NCI-H1105 treated with DMSO at 0.1 percent for 48 hours (cell line): Measurements from ENCODE around the gene FMNL2.
A peak's percentile ranks its signal among the peaks of the same experiment; 100 is the strongest.

Experiments used
- DNase-seq: peaks from one replicate; lab custom pipeline; 2025; lab: John Stamatoyannopoulos, UW

Gene FMNL2

DNA sequence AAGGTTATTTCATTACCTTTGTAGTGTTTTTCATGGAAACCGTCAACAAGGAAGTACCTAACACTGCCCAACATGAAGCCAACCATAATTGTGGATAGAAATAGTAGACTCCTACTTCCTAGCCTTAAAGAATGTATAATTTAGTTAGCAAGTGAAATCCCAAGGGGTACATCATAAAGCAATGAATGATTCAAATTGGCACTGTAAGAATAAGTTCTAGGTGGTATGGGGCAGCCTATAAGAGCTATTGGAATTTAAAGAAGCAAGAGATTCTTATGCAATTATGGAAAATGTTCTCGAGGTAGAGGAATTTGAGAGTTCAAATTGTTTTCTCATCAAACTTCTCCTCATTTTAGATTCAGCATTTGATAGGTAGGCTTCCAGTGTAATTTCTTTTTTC lies 157.9 kb downstream of the FMNL2 start:
- no peak for DNase-seq

DNA sequence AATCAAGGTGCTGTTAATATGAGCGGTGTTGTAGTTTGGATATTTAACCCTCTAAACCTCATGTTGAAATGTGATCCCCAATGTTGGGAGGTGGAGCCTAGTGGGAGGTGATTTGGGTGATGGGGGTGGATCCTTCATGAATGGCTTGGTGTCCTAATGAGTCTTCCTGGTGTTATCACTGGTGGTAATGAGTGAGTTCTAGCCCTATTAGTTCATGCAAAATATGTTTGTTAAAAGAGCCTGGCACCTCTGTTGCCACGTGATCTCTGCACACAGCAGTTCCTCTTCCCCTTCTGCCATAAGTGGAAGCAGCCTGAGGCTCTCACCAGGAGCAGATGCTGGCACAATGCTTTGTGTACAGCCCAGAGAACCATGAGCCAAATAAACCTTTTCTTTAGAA lies 158.4 kb downstream of the FMNL2 start:
- no peak for DNase-seq

DNA sequence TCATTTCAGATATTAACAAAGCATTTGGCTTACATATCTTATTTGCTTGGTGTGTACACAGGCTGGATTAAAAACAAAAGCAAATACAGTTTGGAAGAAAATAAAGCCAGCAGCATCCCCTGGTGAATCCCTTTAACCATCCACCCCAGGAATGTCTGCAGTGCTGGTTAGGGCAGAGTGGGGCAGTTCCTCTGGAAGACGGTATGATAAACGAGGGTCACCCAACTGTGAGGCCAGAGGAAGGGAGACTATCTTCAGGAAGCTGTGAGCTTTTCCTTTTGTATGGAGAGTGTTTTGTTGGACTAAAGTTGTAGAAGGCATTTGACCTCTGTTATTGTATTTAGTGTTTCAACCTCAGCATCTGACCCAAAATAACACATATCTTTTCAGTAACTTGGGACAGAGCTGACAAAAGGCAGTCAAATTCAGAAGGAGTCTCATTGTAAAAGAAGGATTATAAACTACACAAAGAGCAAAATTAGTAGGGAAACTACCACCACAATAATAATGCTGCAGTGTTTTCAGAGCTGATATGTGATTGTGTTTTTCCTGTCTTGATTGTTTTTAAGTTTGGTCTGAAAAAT lies 159.1 kb downstream of the FMNL2 start:
- no peak for DNase-seq

DNA sequence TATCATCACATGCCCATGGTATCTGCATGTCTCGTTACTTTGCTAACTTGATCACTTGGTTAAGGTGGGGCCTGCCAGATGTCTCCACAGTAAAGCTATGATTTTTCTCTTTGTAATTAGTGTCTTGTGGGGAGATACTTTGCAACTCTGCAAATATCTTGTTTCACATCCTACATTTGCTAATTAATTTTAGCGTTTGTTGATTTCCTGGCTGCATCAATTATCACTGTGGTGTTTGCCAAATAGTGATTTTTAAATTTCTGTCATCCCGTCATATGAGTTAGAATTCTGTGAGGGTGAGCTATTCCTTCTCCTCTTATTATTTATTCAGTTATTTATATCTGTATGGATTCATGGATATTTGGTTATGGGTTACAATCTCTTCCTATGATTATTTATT lies 161.4 kb downstream of the FMNL2 start:
- no peak for DNase-seq

DNA sequence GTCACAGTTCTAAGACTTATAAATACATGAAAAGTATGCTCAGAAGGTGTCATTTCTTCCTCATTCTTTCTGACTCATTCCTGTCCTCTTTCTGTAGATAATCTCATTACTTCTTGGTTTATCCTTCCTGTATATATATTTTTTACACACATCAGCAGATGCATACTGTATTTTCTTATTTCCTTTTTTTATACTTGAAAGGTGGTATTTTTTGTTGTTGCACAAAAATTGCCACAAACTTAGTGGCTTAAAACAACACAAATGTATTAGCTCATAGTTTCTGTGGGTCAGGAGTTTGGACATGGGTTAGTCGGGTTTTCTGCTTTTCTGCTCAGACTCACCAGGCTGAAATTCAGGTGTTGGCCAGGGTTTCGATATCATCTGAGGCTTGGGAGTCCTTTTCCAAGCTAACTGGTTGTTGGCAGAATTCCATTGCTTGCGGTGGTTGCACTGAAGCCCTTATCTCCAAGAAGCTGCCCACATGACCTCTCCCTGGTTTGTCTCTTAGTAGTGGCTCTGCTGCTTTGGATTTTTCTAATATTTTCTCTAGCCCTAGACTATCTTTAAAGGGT lies 162.6 kb downstream of the FMNL2 start:
- DNase-seq: no peak

DNA sequence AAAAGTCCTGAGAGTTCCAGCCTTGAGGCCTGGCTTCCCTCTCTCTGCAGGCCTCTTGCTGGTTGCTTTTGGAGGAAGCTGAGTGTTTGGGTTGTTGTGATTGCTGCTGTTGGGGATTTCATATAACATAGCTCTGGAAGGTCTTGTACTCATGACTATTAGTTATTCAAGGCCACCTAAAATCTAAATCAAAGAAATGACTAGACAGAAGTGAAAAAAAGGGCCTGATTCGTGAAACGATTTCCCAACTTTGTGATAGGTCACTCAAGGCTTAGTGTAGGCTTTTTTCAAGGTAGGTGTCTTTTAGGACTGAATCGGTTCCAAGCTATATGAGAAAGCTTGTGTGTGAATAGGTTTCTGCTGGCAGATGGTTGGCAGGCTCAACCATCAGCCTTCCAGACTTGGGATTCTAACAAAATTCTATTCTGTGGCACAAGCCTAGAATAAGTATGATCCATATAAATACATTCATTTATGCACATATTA lies 164.4 kb downstream of the FMNL2 start:
- DNase-seq: no peak

DNA sequence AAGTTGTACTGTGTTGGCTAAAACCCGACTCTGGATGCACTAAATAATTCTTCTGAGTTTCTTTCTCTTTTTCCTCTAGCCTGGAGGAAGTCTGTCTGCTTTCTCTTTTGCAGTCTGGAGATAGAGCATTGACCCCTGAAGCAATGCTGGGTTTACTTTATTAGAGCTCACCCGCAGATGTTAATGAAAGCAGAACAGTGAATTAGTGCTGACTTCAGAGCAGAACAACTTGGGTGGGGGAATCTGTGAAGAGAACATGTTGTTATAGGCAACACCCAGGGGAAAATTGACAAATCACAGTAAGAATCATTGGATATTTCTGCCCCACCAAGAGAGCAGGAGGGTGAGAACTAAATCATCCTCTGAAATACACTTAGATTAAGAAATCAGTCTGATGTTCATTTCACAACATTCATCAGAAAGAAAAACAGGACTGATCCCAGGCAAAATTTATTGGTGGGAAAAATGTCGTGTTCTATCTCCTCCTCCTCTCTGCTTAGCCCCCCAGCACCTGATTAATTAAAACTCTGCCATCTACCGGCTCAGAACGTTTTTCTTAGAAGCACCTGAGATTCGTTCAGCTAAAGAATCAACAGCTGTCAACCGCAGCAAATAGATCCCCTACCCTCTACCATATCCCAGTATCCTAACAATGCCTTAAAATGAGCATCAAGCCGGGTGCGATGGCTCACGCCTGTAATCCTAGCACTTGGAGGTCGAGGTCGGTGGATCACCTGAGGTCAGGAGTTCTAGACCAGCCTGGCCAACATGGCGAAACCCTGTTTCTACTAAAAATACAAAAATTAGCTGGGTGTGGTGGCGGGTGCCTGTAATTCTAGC lies 165.1 kb downstream of the FMNL2 start:
- no peak for DNase-seq

DNA sequence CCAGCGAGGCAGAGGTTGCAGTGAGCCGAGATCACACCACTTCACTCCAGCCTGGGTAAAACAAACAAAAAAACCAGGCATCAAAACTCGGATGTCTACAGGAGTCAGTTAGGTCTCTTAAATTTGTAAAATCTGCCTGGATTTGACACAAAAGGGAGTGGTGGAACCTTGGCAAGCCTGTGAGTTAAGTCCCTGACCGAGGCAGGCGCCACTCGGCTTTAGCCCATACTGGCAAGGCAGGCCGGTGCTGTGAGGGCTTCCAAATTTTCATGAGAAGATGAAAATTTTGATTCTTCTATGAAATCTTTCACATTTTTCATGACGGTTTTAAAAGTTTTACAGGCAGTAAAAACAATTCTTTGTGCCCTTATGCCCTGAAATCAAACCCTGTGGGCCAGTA lies 165.8 kb downstream of the FMNL2 start:
- DNase-seq: no peak

DNA sequence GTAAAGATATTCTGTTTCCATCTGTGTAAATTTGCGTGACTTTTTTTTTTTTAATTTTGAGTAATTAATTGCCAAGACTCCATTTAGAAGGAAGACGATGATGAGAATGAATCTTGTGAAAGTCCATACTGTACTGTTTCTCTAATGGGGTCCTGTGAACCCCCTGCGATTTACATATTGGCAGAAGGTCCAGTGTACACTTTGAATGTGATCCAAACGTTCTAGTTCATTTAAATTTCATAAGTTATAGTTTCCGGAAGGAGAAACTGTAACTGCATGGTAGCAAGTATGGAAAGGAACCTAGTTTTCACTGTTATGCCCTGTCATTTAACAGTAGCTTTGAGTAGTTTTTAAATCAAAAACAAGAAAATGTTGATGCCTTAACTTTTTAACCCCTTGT lies 166.7 kb downstream of the FMNL2 start:
- DNase-seq: no peak

DNA sequence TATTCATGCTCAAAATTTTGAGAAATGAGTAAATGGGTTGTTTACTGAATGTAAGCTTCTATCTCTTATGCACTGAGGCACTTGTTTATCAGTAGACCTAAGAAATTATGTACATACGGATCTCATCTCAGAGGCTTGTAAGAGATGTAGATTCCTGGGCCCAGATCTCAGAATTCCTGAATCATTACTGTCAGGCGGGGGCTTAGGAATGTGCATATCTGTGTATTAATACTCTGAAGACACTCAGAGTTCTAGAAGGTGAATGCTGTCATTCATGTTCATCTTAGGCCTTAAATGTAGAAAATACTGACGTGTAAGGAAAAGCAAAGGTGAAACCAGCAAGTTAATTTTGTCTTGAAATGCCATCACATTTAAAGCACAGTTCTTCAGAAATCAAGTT lies 169.6 kb downstream of the FMNL2 start:
- no peak for DNase-seq

DNA sequence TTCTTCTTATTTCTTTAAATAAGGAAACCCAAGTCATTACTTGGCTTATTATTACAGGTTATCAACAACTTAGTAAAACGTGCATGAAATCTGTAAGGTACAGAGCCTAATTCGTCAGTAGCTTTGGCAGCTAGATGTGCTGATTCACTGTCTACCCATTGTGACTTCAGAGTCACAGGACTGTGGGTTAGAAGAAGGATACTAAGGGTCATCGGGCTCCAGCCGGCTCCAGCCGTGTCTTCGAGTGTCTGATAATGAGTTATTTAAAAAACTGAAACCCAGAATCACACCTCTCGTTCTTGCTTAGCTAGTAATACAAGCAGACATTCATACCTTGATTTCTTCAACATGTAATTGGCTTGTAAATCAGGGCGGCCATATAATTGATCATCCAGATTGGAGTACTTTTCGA lies 170.5 kb downstream of the FMNL2 start:
- DNase-seq: no peak

DNA sequence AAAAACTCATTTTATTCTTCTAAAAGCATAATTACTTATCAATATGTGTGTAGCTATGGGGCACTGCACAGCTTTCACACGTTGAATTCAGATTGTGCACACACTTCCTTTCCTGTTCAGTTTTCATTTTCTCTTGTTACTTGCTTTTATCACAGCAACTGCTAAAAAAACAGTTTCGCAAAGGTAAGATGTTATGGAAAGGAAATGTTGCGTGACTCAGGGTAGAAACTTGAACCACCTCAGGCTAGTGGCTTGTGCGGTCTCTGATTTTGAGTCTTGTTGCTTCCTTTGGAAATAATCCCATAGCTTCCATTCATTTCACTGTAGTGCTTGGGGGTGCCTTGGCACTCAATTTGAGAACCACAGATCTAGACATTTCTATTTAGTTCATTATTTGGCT lies 171.9 kb downstream of the FMNL2 start:
- DNase-seq: no peak

DNA sequence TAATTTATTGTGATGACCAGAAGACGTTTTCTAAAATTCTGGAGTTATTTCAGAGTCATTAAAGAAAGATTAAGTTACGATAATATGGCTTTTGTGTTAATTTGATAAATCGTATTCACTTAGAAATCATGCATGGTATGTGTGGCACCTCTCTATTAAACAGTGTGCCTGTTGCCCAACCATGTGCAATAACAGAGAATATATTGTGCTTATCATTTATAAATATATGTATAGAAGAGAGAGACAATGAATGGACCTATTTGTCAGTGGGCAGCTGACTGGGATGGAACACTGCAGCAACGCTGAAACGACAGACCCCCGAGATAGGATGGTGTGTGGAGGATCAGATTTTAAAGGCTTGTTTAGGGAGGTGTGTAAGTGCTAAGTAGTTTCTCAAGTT lies 172.9 kb downstream of the FMNL2 start:
- no peak for DNase-seq

DNA sequence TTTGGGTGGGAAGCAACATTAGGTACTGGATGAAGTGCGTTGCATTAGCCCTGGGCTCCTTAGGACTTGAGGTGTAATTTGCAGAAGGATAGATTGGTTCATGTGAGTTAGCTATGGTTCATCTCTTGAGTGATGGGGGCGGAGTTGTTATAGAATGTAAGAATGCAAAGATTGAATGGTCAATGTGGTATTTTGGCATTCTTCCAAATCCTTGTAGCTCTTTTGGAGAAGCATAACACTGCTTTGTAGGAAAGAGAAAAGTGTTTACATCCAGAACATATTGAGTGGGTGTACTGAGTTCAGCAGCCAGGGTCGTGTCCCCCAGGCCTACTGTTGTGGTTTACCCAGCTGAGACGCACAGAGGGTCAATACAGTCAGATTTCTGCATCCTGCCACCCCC lies 173.5 kb downstream of the FMNL2 start:
- DNase-seq: no peak

DNA sequence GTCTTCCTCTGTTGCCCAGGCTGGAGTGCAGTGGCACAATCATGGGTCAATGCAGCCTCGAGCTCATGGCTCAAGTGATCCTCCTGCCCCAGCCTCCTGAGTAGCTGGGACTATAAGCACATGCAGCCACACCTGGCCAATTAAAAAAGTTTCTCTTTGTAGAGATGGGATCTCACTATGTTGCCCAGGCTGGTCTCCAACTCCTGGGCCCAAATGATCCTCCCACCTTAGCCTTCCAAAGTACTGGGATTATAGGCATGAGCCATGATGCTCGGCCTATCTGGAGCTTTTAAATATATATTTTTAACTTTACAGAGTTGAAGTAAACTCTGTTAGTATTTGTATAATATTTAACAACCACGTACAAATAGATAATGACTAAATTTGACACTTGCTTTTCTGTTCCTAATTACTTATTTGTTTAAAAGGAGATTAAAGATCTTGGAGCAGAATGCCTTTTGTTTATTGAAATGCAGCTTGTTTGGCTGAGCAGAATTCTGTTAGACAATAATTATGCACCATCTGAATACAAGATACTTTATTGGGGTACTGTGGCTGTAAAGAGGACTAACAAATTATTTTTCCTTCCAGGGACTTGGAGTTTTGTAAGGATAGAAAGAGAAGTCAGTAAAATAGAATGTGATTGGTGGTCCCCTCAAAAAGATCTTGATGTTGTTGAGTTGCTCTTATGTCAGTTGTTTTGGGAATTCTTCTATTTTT lies 175.0 kb downstream of the FMNL2 start:
- no peak for DNase-seq

DNA sequence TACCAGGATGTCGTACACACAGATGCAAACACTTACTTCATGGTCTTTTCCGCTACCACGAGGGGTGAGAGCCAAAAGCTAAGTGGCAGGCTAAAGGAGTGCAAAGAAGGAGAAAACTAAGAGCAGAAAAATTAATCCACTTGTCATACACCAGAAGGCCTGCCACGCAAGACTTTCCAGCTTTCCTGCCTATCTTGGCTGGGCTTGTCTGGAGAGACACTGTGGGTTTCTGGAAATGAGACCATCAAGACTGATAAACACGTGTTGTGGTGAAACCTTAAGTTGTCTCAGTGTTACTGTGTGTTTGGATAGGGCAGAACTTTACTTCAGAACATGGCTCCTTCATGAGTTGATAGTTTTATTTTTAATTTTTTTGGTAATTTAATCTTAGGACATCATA lies 175.6 kb downstream of the FMNL2 start:
- DNase-seq: no peak

DNA sequence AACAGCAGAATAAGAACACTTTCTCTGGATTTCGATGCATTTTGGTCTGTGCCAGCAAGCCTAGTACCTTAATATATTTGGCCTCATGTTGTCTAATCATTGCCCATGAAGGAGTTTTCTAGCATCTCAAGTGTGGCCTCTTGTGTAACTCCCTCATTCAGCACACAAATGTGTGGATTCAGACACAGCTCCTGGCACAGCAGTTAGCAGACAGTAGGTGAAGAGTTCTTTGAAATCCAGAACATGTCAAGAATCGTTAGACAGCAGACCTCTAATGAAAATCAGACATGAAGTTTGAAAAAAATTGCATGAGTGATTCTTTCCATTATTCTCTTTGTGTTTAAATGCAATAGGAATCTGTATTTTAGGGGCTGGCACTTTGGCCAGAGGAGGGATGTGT lies 177.0 kb downstream of the FMNL2 start:
- no peak for DNase-seq

DNA sequence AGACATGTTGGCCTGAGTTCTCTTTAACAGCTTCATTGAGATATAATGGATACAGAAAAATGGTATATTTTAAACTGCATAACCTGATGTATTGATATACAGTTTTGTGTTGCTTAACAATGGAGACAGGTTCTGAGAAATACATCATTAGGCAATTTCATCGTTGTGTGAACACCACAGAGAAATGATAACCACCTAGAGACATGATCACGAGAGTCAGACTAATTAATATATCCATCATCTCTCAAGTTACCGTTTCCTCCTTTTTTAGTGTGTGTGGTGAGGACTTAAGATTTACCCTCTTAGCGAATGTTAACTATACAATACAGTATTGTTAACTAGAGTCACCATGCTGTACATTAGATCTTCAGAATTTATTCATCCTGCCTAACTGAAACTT lies 178.1 kb downstream of the FMNL2 start:
- DNase-seq: no peak

DNA sequence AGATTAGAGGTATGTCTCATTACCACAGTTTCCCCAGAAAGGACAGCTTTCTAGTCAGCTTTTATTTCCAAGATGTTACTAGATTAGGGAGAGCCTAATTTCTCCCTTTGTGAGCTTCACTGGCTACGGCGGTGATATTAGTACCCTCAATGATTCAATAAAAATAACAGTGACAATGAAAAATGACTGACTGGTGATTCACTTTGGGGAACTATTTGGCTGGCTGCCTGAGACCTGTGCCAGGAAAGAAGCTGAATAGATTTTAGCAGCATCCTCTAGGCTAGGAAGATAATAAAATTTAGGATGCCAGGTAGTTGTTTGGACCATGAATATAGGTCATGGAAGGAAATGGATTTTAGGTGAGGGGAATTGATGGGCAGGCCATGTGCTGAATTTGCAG lies 178.7 kb downstream of the FMNL2 start:
- peak; percentile 62 for DNase-seq

DNA sequence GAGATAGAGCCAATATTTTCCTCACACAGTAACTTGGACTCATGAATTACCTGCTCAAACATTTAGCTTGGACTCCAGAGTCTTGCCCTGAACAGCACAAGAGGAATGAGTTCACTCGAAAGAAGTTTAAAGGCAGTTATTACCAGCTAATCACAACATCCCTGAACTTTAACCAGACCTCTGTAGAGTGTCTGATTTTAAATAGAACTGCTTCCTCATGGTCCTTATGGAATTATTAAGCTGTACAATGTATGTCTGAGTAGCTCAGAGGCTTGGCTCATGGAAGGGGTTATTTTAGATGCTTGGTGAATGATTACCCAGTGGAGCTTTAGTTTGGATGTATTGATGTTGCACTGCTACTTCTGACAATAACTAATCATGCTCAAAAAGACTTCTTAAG lies 183.1 kb downstream of the FMNL2 start:
- DNase-seq: no peak

DNA sequence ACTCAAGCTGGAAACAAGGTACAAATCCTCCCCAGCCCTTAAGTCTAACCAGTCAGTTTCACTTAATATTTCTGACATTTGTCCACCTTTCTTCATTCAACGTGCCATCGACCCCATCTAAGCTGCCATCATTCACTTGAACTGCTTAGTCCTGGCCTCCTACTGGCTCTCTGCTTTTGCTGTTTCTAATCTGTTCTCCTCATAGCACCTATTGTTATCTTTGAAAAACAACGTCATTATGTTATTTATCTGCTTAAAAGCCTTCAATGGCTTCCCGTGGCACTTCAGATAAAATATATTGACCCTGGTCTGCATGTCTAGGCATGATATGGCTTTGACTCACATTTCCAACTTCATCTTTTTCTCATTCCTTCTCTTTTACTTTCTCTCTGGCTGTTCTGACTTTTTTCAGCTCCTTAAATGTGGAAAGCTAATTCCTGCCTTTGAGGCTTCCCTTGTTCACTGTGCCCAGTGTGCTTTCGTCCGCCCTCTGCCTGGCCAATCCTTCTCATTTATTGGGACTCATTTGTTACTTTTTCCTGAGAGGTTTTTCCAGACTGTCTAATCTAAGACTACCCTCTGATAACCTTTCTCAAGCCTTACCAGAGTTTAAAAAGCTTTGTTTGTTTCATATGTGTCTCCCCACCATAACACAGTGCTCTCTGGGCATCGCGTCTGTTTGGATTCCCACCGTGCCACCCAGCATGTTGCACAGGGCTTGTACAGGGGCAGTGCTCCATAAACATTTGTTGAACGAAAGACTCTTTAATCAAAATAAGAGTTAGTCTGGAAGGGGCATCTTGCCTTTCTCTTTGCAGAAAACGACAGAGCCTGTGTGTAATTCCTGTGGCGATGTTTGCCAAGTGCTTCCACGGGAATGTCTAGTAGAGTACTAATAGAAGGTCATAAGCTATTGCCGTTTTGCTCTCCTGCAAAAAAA lies 183.9 kb downstream of the FMNL2 start:
- peak; percentile 44 for DNase-seq

DNA sequence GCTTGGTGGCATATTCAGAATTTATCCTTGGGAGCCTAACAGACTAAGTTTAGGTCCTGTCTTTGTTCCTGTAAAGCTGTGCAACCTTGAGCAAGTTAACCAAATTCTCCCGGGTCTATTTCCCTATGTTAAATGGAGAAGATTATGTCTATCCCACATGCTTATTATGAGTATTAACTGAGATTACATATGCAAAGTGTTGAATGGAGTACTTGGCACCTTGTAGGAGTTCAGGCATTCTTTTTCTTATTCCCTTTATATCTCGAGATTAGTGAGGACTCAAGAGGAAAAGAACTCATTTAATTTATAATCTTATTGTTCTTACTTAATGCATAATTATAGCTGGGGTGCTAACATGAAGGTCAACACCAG lies 184.6 kb downstream of the FMNL2 start:
- DNase-seq: no peak
